LoVo (cell line): ENCODE data around the gene RASL10A.

Experiments used
- DNase-seq: peaks from one replicate; pipeline ENCODE4 v3.0.0-alpha.2; 2016; ENCODE audit warnings: low spot score

Gene RASL10A

GRCh38 chr22:29338398-29338797, 22.9 kb upstream of the RASL10A start:
- DNase-seq = no peak

- DNase-seq = no peak
Measured at GRCh38 chr22:29337631-29338284, 22.3 kb upstream of the RASL10A start.

GRCh38 chr22:29336751-29337490, 21.4 kb upstream of the RASL10A start:
- DNase-seq = no peak

- DNase-seq = no peak
Measured at GRCh38 chr22:29335656-29336055, 20.2 kb upstream of the RASL10A start.

- DNase-seq = no peak
Measured at GRCh38 chr22:29334696-29335344, 19.3 kb upstream of the RASL10A start.

- DNase-seq = no peak
Measured at GRCh38 chr22:29334148-29334547, 18.7 kb upstream of the RASL10A start.

- no peak for DNase-seq
Measured at GRCh38 chr22:29332886-29333496, 17.5 kb upstream of the RASL10A start.

GRCh38 chr22:29331658-29332300, 16.3 kb upstream of the RASL10A start:
- DNase-seq = no peak

- no peak for DNase-seq
Measured at GRCh38 chr22:29331213-29331612, 15.7 kb upstream of the RASL10A start.

- DNase-seq = no peak
Measured at GRCh38 chr22:29330753-29331152, 15.3 kb upstream of the RASL10A start.

- DNase-seq = no peak
Measured at GRCh38 chr22:29330291-29330690, 14.8 kb upstream of the RASL10A start.

GRCh38 chr22:29329581-29329980, 14.1 kb upstream of the RASL10A start:
- no peak for DNase-seq

- DNase-seq = no peak
Measured at GRCh38 chr22:29328566-29329500, 13.3 kb upstream of the RASL10A start.

- DNase-seq = no peak
Measured at GRCh38 chr22:29328055-29328454, 12.6 kb upstream of the RASL10A start.

GRCh38 chr22:29327089-29327764, 11.7 kb upstream of the RASL10A start:
- no peak for DNase-seq

GRCh38 chr22:29326481-29326880, 11.0 kb upstream of the RASL10A start:
- no peak for DNase-seq

GRCh38 chr22:29325785-29326315, 10.4 kb upstream of the RASL10A start:
- no peak for DNase-seq

GRCh38 chr22:29325356-29325755, 9.9 kb upstream of the RASL10A start:
- no peak for DNase-seq

GRCh38 chr22:29323641-29324040, 8.1 kb upstream of the RASL10A start:
- no peak for DNase-seq

- DNase-seq = no peak
Measured at GRCh38 chr22:29320546-29320945, 5.0 kb upstream of the RASL10A start.
